22Rv1 (cell line): ENCODE data around the gene KLHL14.

Source experiments
- H3K27ac ChIP-seq: fragments of 450-650 bp; 2 replicates; pipeline ENCODE4 v1.5.1; 2017
- CTCF ChIP-seq: fragments of 450-650 bp; IDR thresholded peaks from 2 replicates; pipeline ENCODE4 v1.5.1; 2017; ENCODE audit warnings: mild to moderate bottlenecking
- ZFX ChIP-seq: fragments of 450-650 bp; IDR thresholded peaks from 2 replicates; pipeline ENCODE4 v1.6.1; 2017; ENCODE audit warnings: antibody characterized with exemption, borderline replicate concordance

KLHL14 gene

GRCh38 chr18:32754508-32755263 is 18.1 kb downstream of the KLHL14 start:
- no peak for TF ChIP-seq ZFX
- no peak for TF ChIP-seq CTCF
- no peak overlapping the region for H3K27ac ChIP-seq

- no peak for TF ChIP-seq ZFX
- TF ChIP-seq CTCF, result no peak
- no peak overlapping the region for H3K27ac ChIP-seq
These were observed 19.1 kb downstream of the KLHL14 start for GRCh38 chr18:32753656-32754260.

GRCh38 chr18:32750328-32750727 is 22.5 kb downstream of the KLHL14 start:
- no peak overlapping the region for H3K27ac ChIP-seq
- TF ChIP-seq CTCF, result no peak
- no peak for TF ChIP-seq ZFX

- no peak overlapping the region for H3K27ac ChIP-seq
- TF ChIP-seq CTCF (no peak), ZFX (no peak)
These were observed 23.0 kb downstream of the KLHL14 start for GRCh38 chr18:32749809-32750208.

- H3K27ac ChIP-seq, result no peak overlapping the region
- no peak for TF ChIP-seq ZFX
- TF ChIP-seq CTCF, result no peak
These were observed 30.2 kb downstream of the KLHL14 start for GRCh38 chr18:32742579-32742978.

- no peak overlapping the region for H3K27ac ChIP-seq
- TF ChIP-seq CTCF (no peak), ZFX (no peak)
These were observed 37.0 kb downstream of the KLHL14 start for GRCh38 chr18:32735781-32736180.

- no peak for TF ChIP-seq ZFX
- TF ChIP-seq CTCF, result no peak
- no peak overlapping the region for H3K27ac ChIP-seq
These were observed 38.4 kb downstream of the KLHL14 start for GRCh38 chr18:32734442-32734841.
